CD4-positive, alpha-beta T cell treated with Interferon gamma for 1 hour (primary cell): Measurements from ENCODE around the gene OR8B3.
"Not testable (repeated sequence)": the region's sequence is repeated elsewhere in the genome, so short reads cannot be mapped to it uniquely, and the experiment has no call there.

Experiments
- DNase-seq: peaks from one replicate; pipeline ENCODE4 v3.0.0-alpha.2; 2020

Gene OR8B3, protein sequence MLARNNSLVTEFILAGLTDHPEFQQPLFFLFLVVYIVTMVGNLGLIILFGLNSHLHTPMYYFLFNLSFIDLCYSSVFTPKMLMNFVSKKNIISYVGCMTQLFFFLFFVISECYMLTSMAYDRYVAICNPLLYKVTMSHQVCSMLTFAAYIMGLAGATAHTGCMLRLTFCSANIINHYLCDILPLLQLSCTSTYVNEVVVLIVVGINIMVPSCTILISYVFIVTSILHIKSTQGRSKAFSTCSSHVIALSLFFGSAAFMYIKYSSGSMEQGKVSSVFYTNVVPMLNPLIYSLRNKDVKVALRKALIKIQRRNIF

DNA sequence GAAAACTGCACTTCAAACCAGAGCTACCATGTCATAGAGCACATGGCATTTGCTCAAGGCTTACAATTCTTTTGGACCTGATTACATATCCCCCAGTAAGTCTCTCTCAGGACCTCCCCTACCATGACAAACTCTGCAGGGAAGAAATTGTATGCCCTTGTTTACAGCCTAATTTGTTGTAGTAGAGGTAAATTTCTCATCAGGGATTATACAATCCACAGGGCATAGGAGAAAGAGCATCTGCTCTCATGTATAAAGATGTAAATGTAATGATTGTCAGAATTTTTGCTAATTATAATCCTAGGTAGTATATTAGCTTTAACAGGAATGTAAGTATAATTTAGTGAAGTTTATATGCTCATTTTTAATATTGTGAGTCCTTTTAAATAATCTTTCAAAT, at the start of gene OR8B3:
Gene OR8B3 (minus strand): TSS at position 101 of the 400 bp plus-strand sequence. CDS start 1,673 bp downstream, outside the sequence.
- DNase-seq, result no peak

DNA sequence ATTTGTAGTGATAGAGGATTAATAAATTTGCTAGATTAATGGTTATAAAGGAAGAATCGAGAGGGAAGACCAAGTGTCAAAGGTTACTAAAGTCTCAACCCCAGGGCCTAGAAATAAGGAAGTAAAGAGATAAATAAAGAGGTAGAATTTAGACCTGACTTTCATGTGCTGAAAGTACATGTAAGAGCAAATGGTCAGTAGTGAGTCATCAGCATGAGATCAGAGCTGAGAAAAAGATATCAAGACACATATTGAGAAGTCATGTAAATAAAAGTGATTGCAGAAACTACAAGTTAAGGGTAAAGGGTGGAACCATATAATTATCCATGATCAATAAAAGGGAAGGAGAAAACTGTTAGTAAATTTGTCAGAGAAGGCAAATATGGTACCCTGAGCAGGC, 48.1 kb upstream of the OR8B3 start:
- no peak for DNase-seq

DNA sequence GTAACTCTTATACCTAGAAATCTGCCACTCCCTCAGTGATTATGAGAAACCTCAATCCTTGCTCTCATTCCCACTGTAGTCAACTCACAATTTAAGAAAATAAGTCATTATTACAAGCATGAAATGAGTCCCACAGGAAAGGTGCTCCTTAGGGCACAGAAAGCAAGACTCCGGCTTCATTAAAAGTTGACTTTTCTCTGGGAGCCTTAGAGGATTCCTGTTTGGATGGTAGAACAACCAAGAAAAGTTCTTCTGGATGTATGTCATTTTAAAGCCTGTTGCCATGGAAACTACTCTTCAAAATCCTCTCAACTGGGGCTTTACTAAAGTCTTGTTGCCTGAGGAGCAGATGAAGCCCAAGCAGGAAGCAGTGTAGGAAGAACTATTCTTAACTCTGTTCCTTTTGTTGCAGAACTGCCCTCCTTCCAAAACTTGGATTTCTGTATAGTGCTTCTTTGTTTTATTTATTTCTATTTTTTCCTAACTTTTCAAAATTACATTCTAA, 46.9 kb upstream of the OR8B3 start, which contains the start of gene OR8B8:
Gene OR8B8 (minus strand): TSS at position 51 of the 505 bp plus-strand sequence. CDS start 4,611 bp downstream, outside the sequence.
- DNase-seq, result no peak

DNA sequence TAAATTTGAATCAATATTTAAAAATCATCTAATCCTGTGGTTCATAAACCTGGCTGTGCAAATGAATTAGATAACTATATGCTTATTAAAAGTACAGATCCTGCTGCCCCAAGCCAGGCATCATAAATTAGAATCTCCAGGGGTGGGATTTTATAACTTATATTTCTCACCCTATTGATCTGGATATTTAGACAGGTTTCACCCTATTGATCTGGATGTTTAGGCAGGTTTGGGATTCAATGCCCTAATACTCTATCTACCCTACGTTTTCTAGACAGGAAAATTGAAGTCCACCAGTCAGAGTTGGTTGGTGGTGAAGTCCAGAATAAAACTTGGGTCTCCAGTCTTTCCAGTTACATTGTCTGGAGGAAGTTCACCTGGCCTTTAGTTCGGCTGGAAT, 44.0 kb upstream of the OR8B3 start:
- no peak for DNase-seq

DNA sequence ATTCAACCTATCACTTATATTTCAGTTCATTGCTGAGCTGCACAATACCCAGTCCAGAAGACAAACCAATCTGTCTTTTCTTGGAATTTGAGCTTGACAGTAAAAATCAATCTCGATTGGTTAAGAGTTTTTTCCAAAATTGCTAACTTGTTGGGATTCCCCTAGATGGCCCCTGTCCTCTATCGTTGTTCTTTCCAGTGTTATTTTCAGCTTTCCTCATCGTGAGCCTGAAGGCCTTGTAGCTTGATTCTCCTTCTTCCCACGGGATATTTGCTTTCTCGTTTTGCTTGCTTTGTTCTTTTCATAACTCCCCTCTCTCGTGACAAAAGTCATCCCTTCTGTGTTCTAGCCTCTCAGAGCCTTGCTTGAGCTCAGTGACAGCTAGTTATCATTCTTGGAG, 43.6 kb upstream of the OR8B3 start:
- no peak for DNase-seq

DNA sequence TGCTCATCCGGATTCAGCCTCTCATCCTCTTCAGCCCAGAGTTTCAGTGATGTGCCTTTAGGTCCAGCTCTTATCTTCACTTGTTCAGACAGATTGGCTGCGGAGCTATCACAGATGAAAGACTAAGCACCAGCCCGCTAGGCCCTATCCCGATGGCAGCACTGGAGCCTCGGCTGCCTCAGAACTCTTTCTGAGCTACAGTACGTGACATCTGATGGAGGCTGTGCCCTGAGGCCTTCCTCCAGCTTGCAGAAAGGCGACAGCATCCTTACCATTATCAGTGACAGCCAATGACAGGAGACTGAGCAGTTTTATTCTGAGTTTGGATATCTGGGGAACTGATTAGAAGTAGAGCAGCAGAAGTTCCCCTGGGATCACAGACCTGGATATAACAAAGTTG, 42.7 kb upstream of the OR8B3 start:
- DNase-seq, result no peak

DNA sequence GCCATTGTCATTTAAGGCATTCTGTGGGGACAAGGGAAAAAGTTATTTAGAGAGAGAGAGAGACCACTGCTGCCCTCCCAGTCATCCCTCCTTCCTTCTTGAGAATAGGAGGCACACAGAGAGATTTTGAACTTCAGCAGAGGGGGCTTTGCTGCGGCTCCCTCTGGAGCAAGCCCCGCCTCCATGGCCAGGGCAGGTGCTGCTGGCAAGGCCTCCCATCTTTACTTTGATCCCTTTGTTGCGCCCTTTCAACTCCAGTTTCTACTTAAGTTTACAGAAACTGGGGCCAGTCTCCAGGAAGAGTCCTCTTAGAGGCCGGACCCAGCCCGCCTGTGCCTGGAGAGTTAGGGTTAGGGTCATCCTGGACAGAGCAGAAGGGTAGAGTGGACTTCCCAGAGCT, 42.3 kb upstream of the OR8B3 start:
- no peak for DNase-seq

DNA sequence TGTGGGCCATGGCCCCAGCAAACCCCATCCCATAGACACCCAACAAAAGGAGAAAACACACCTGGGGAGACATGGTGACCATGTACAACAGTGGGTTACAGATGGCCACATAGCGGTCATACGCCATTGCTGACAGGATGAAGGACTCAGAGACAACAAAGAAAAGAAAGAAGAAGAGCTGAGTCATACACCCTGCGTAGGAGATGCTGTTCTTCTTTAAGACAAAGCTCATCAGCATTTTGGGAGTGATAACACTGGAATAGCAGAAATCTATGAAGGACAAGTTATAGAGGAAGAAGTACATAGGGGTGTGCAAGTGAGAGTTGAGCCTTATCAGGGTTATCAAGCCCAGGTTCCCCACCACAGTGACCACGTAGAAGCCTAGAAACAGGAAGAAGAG, 41.8 kb upstream of the OR8B3 start:
- DNase-seq, result no peak

DNA sequence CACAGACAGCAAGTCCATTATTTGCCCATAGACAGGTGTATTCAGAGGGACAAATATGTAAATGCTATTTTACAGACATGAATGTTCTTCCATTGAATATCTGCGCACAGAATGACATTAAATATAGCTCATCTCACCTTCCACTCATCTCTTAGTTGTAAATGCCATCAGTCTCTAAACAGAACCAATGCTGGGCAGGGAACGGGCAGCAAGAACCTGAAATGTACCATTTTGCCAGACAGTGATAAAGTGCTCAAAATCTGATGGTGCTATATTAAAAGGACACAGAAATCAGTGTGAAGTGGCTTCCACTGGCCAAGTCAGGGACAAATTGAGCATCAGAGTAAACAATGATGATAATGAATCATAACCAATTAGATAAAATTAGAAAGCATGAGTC, 35.9 kb upstream of the OR8B3 start:
- DNase-seq, result no peak

DNA sequence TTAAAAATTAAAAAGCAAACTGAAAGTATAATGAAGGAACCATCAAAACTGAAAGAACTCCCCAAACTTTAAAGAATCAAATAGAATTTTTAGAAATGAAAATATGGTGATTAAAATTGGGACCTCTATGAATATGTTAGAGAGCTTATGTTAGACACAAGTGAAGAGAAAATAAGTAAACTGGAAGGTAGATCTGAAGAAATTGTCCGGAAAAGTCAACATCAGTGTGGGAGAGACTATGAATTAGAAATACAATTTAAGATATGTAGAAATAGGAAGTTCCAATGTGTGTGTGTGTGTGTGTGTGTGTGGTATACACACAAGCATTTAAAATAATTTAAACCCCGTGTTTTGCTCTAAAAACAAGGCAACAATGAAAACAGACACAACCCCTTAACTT, 30.8 kb upstream of the OR8B3 start:
- DNase-seq, result no peak

DNA sequence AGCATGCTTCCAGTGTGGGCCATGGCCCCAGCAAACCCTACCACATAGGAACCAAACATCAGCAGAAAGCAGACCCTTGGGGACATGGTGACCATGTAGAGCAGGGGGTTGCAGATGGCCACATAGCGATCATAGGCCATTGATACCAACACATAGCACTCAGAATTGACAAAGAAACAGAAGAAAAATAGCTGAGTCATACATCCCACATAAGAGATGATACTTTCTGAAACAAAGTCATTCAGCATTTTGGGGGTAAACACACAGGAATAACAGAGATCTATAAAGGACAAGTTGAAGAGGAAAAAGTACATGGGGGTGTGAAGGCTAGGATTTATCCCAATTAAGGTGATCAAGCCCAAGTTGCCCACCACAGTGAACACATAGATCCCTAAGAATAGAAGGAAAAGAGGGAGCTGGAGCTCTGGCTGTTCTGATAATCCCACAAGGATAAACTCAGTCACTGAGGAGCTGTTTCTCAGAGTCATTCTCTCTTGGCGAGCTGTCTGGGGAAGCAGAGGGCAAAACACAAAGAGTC, 25.6 kb upstream of the OR8B3 start, which contains the start of gene OR8B4:
Gene OR8B4 (minus strand): TSS at position 488 of the 538 bp plus-strand sequence. CDS start 0 bp downstream, at position 488.
- DNase-seq, result no peak

DNA sequence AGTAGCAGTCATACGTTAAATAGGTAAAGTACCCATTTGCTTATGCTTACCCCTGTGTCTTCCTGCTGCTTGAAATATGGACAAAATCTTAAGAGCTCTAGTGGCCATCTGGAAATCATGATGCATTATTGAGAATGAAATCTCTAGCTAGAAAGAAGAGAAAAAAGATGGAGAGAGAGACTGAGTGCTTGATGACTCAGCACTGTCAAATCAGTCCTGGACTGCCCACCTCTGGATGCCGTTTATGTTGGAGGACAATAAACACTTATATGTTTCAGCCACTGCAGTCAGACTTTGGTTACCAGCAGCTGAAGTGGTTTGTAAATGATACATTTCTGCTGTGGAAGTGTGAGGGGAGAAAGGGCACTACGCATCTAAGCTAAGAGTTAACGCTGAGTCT, 22.2 kb upstream of the OR8B3 start:
- no peak for DNase-seq

DNA sequence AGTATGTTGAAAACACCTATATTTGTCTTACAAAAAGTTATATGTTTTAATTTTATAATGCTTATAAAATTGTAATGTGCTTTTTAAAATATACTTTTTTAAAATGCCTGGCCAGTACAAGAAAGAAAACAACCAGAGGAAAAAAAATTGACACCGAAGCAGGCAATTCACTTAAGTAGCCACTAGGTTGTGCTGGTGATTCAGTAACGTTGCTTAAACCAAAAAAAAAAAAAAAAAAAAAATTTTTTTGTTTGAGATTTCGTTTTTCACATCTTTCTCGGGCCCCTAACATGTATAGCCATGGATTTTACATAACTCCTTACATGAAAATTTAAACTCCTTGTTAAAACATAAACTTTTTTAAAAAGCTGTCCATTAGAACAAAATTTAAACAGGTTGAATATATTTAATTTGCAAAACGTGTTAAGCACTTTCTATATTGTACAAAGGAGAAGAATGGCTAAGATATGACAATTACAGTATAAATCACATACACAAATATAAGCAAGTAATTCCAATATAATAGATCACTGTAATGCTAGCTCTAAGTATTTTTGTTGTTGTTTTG, 16.6 kb upstream of the OR8B3 start:
- no peak for DNase-seq

DNA sequence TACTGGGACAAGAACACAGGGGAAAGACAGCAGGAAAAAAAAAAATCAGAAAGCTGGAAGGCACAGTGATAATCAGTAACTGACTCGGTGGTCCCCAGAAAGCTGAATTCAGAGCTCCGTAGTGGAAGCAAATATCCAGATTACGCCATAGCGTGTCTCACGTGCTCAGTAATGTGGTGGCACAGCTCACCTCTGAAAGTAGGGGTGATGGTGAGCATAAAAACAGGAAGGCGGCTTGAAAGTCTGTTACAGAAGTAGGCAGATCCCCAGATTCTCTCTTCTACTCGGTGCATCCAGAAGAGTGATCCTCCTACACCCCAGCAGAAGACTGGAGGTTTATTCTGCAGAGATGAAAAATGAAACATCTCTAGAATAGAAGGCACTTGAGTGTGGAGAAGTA, 11.1 kb upstream of the OR8B3 start:
- DNase-seq, result no peak

DNA sequence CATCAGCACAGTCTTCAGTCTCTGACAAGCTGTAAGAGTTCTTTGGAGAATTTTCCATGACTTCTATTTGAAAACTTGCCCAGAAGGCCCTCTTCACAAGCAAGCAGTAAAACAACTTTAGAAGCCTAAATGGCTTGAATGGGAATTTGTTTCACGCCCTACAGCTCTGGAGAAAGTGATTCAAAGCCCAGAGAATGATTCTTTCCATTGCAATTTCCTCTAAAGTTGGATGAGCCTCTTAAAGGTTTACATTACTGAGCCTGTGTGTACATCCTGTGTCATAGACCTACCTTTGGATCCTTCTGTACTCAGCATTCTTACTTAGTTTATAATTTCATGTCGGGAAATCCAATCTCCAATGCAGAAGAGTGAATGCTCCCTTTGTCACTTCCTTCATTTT, 6.8 kb upstream of the OR8B3 start:
- DNase-seq, result no peak

DNA sequence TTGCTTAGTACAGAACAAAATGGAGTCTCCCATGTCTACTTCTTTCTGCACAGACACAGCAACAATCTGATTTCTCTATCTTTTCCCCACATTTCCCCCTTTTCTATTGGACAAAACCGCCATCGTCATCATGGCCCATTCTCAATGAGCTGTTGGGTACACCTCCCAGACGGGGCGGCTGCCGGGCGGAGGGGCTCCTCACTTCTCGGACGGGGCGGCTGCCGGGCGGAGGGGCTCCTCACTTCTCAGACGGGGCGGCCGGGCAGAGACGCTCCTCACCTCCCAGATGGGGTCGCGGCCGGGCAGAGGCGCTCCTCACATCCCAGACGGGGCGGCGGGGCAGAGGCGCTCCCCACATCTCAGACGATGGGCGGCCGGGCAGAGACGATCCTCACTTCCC, 4.4 kb upstream of the OR8B3 start:
- not testable (repeated sequence) for DNase-seq

DNA sequence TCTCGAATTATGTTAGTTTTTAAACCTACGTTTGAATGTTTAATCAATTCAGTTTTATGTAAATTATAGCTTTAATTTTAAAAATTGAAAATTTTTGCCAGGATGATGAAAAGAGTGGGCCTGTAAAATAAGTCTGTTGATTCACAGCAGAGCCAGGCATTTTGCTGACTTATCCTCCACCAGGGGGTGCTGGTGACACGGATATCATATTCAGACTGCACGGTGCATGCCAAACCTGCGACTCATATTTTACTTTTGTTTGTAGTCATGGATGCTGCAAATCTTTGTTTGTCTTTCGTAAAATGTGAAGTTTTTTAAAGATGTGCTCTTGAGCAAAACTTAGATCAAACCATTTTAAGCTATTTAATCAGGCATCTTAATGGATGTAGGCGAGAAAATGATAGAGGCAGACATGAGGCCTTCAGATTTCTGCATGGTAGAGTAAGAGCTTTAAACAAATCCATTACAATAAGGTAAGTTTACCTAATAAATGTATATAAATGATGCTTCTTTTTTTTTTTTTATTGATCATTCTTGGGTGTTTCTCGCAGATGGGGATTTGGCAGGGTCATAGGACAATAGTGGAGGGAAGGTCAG, 3.6 kb upstream of the OR8B3 start:
- peak; percentile 25 for DNase-seq

DNA sequence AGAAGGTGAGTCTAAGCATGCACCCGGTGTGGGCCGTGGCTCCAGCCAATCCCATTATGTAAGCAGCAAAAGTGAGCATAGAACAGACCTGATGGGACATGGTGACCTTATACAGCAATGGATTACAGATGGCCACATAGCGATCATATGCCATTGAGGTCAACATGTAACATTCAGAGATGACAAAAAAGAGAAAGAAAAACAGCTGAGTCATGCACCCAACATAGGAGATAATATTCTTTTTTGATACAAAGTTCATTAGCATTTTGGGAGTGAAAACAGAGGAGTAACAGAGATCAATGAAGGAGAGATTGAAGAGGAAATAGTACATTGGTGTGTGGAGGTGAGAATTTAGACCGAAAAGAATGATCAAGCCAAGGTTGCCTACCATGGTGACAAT, 2.0 kb downstream of the OR8B3 start:
- not testable (repeated sequence) for DNase-seq

DNA sequence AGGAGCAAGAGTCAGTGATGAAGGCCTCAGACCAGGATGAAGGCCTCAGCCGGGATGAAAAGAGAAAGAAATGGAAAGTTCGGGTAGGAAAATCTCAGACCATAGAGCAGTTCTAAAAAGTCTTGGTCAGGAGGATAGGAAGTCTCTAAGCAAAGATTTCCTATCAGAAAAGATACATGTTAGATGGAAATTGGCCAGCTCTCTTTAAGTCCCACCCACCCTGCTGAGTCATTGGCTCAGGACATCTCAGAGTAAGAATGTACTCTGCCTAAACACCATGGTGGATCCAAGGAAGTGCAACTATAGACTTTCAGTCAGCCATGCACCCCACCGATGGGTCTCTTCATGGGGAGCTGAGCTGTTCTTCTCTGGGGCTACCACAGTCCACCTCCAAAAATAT, 4.4 kb downstream of the OR8B3 start:
- DNase-seq, result no peak

DNA sequence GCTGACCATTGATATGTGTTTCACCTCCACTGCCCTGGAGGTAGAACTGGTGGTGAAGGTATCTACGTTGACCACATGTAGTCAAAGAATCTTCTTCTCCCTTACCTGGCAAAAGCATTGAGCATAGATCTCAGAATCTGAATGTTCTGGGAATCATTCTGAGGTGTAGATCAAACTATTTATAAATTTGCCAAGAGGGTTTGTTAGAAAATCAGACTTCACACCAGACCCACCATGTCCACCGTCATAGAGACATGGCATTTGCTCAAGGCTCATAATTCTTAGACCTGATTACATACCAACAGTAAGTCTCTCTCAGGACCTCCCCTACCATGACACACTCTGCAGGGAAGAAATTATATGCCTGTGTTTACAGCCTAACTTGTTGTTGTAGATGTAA, 14.4 kb downstream of the OR8B3 start, which contains the start of gene OR8B2:
Gene OR8B2 (minus strand): TSS at position 101 of the 400 bp plus-strand sequence. CDS start 1,156 bp downstream, outside the sequence.
- DNase-seq, result no peak

DNA sequence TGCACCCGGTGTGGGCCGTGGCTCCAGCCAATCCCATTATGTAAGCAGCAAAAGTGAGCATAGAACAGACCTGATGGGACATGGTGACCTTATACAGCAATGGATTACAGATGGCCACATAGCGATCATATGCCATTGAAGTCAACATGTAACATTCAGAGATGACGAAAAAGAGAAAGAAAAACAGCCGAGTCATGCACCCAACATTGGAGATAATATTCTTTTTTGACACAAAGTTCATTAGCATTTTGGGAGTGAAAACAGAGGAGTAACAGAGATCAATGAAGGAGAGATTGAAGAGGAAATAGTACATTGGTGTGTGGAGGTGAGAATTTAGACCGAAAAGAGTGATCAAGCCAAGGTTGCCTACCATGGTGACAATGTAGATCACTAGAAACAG, 16.0 kb downstream of the OR8B3 start:
- DNase-seq, result not testable (repeated sequence)

DNA sequence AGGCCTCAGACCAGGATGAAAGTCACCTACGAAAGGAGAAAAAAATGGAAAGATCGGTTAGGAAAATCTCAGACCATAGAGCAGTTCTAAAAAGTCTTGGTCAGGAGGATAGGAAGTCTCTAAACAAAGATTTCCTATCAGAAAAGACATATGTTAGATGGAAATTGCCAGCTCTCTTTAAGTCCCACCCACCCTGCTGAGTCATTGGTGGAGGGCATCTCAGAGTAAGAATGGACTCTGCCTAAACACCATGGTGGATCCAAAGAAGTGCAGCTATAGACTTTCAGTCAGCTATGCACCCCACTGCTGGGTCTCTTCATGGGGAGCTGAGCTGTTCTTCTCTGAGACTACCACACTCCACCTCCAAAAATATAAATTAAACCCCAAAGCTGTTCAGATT, 18.2 kb downstream of the OR8B3 start:
- DNase-seq, result no peak

DNA sequence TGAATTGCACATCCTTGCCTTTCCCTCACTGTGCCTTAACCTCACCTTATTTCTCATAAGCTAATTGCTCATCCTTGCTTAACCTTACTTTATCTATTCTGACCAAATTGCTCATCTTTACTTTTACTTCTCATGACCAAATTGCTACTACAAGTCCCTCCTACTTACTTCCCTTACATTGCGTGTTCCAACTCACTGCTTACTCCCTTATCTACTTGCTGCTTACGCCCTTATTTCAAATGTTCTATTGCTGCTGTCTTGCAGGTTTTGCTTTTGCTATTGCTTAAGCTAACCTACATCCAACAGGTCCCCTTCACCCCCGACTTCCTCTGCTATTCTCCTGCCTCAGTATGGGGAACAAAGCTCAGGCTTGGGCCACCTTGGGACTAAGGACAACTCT, 22.5 kb downstream of the OR8B3 start:
- DNase-seq, result no peak

DNA sequence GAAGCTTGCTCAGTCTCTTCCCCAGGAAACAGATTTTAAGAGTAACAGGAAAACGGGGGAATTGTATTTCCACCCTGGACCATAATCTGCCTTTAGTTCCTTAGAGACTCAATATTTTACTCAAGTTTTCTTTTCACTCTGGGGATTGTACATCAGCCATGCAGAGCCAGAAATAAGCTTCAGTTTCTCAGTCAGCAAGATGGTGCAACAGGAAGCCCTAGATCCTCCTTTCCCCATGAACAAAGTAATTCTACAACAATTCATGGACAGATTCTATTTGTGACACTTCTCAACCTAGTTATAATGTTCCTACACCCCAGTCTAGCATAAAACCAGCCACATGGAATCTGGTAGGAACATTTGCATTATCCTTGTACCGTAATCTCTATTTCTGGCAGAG, 39.3 kb downstream of the OR8B3 start:
- DNase-seq, result no peak
